ENCODE data around the gene DUSP2. TPM values are rescaled to one million over a fixed set of nuclear protein-coding genes. Genes with fewer than 3 reads are reported as not detected.

DUSP2 gene
- total and polyA plus RNA-seq, 9 of the 15 experiments (the other 6 are each of a cell fraction or from before 2014, with no cell fraction given): 0.04 to 0.18 TPM; not detected in 7

DNA sequence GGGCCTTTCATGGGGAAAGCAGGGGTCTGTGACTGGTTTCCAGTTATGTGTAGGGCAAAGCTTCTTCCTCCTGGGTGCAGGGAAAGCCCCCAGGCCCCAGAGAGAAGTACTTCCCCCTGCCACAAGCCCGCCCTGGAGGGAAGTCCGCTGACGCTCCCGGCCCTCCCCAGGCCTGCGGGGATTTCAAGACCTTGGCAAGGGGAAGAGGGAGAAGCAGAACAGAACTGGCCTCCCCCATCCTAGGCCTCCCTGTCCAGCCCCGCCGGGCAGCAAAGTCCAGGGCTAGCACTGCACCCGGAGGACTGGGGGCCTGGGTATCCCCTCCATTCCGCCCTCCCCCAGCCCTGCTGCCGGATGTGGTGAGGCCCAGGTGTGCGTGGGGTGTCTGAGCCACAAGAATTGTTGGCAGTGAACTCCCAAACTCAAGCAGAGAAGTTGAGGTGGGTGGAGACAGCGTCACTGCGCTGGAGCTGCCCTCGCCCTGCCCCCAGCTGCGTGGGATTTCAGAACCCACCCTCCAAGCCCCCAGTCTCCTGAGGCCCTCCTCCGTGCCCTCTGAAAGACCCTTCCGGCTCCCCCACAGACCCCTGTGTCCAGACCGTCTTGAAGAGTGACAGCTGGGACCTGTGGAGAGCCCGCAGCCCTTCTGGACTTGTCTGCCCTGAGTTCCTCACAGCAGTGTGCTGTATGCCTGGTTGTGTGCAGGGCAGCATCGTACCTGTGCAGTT, 1.1 kb upstream of the DUSP2 start:
- peak overlapping the region; percentile 73 for H2AFZ ChIP-seq (ENCODE audit: low read depth, low read length)
- H3K9me3 ChIP-seq (replicated peaks; ENCODE audit: control insufficient read depth, insufficient read depth, low read depth, low read length): no peaks in the 10 kb centered on the region
- no peaks in the 10 kb centered on the region for H3K9me1 ChIP-seq (ENCODE audit: control insufficient read depth, insufficient read depth, low read length)
- peak; percentile 35 to 67 (median 54) for DNase-seq (ENCODE audit: extremely low read depth in 1 of 4, low spot score in 3 of 4)
- H3K36me3 ChIP-seq (ENCODE audit: control insufficient read depth, insufficient read depth, low read length): no peaks in the 10 kb centered on the region
- H3K27ac ChIP-seq (ENCODE audit: extremely low read depth, low read depth, low read length): no peak overlapping the region
- no TSS peak for BruUV-seq (replicated peaks)
- POLR2A ChIA-PET: no interaction called here
- WGBS (ENCODE audit: insufficient coverage, low coverage, missing lambda C conversion rate): 17% methylated on average over 11 of the region's 20 CpGs
- no peaks in the 10 kb centered on the region for H4K20me1 ChIP-seq (replicated peaks; ENCODE audit: control insufficient read depth, insufficient read depth, low read length)
- H3K4me1 ChIP-seq (replicated peaks in 1 of 2; ENCODE audit: control insufficient read depth in 2 of 2, insufficient read depth in 2 of 2, low read length in 2 of 2): peaks cover 22 to 42% of the 10 kb centered on the region in 2 experiments
- CTCF ChIA-PET (ENCODE audit: low intra/inter-chr PET ratio): interaction anchor here (0.9 kb wide), 1 partner anchor 154 kb away, joined by 4 read pairs; no protein-coding TSS in a partner anchor
- in situ Hi-C loops (cut with MboI) (no loop called here), intact Hi-C loops (cut with micrococcal nuclease) (no loop called here)
- H3K4me3 ChIP-seq: no peak overlapping the region
- no peaks in the 10 kb centered on the region for H3K79me2 ChIP-seq (ENCODE audit: control insufficient read depth, insufficient read depth, low read length)
- peaks cover 0 to 6% of the 10 kb centered on the region in 2 experiments; a peak in 2 of 5 replicates for H3K27me3 ChIP-seq (ENCODE audit: control insufficient read depth in 2 of 2, insufficient read depth in 2 of 2, low read length in 2 of 2)
- H3K4me2 ChIP-seq (ENCODE audit: insufficient read depth, low read length): 0 out of 2 replicates have a peak overlapping the region, but pooled peaks have one; percentile 6
- FAIRE-seq: peak; percentile 60
- peak; percentile 28 for ATAC-seq
- peak overlapping the region in 1 of 2 experiments; percentile 88; a peak in 2 of 4 replicates for H3K9ac ChIP-seq (ENCODE audit: insufficient read depth in 1 of 2, low read depth in 2 of 2, low read length in 2 of 2)
- TF ChIP-seq, protein P1, sequence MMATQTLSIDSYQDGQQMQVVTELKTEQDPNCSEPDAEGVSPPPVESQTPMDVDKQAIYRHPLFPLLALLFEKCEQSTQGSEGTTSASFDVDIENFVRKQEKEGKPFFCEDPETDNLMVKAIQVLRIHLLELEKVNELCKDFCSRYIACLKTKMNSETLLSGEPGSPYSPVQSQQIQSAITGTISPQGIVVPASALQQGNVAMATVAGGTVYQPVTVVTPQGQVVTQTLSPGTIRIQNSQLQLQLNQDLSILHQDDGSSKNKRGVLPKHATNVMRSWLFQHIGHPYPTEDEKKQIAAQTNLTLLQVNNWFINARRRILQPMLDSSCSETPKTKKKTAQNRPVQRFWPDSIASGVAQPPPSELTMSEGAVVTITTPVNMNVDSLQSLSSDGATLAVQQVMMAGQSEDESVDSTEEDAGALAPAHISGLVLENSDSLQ (IDR thresholded peaks at IDR 0.05): peak; percentile 49
- TF ChIP-seq CBFA2T3 (IDR thresholded peaks at IDR 0.05) (peak; percentile 30), CBFA2T2 (conservative IDR thresholded peaks at IDR 0.05) (0 out of 2 replicates have a peak, but pooled peaks have one; percentile 7), KLF1 (tag; IDR thresholded peaks at IDR 0.05) (no peak), EGR1 (conservative IDR thresholded peaks at IDR 0.05) (peak; percentile 72), ARID1B (IDR thresholded peaks at IDR 0.05) (no peak), GABPA (tag; conservative IDR thresholded peaks at IDR 0.05; ENCODE audit: low read depth) (peak; percentile 73), FOXP1 (CRISPR knock-in tag; IDR thresholded peaks at IDR 0.05) (0 out of 2 replicates have a peak, but pooled peaks have one; percentile 37), POLR3G (IDR thresholded peaks at IDR 0.05; ENCODE audit: extremely low read depth, insufficient read length, insufficient replicate concordance) (no peak), MTF1 (CRISPR knock-in tag; IDR thresholded peaks at IDR 0.05; ENCODE audit: borderline replicate concordance) (no peak), CREM (IDR thresholded peaks at IDR 0.05; ENCODE audit: low read depth) (0 out of 2 replicates have a peak, but pooled peaks have one; percentile 23)
- TF ChIP-seq, protein P2, sequence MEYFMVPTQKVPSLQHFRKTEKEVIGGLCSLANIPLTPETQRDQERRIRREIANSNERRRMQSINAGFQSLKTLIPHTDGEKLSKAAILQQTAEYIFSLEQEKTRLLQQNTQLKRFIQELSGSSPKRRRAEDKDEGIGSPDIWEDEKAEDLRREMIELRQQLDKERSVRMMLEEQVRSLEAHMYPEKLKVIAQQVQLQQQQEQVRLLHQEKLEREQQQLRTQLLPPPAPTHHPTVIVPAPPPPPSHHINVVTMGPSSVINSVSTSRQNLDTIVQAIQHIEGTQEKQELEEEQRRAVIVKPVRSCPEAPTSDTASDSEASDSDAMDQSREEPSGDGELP (CRISPR knock-in tag; IDR thresholded peaks at IDR 0.05; ENCODE audit: borderline replicate concordance): 0 out of 2 replicates have a peak, but pooled peaks have one; percentile 3
- TF ChIP-seq, protein P3, sequence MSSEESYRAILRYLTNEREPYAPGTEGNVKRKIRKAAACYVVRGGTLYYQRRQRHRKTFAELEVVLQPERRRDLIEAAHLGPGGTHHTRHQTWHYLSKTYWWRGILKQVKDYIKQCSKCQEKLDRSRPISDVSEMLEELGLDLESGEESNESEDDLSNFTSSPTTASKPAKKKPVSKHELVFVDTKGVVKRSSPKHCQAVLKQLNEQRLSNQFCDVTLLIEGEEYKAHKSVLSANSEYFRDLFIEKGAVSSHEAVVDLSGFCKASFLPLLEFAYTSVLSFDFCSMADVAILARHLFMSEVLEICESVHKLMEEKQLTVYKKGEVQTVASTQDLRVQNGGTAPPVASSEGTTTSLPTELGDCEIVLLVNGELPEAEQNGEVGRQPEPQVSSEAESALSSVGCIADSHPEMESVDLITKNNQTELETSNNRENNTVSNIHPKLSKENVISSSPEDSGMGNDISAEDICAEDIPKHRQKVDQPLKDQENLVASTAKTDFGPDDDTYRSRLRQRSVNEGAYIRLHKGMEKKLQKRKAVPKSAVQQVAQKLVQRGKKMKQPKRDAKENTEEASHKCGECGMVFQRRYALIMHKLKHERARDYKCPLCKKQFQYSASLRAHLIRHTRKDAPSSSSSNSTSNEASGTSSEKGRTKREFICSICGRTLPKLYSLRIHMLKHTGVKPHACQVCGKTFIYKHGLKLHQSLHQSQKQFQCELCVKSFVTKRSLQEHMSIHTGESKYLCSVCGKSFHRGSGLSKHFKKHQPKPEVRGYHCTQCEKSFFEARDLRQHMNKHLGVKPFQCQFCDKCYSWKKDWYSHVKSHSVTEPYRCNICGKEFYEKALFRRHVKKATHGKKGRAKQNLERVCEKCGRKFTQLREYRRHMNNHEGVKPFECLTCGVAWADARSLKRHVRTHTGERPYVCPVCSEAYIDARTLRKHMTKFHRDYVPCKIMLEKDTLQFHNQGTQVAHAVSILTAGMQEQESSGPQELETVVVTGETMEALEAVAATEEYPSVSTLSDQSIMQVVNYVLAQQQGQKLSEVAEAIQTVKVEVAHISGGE (CRISPR knock-in tag; IDR thresholded peaks at IDR 0.05): 0 out of 6 replicates have a peak, but pooled peaks of 1 of the 3 experiments have one; percentile 29
- TF ChIP-seq, protein P4, sequence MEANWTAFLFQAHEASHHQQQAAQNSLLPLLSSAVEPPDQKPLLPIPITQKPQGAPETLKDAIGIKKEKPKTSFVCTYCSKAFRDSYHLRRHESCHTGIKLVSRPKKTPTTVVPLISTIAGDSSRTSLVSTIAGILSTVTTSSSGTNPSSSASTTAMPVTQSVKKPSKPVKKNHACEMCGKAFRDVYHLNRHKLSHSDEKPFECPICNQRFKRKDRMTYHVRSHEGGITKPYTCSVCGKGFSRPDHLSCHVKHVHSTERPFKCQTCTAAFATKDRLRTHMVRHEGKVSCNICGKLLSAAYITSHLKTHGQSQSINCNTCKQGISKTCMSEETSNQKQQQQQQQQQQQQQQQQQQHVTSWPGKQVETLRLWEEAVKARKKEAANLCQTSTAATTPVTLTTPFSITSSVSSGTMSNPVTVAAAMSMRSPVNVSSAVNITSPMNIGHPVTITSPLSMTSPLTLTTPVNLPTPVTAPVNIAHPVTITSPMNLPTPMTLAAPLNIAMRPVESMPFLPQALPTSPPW (CRISPR knock-in tag; IDR thresholded peaks at IDR 0.05): peak; percentile 46; the same call in 1 of the 2 replicates

Data from K562 (cell line).